H54 (cell line): ENCODE data around the gene PLBD2.

Experiments
- DNase-seq: peaks from one replicate; pipeline ENCODE4 v3.0.0; 2011; ENCODE audit warnings: low spot score, mixed read lengths; ENCODE audit not compliant: insufficient read length
- FAIRE-seq: peaks from 3 replicates; lab custom pipeline; 2011; peaks lifted over from hg19 to GRCh38; lab: Jason Lieb, UNC
- POLR2A ChIP-seq: IDR thresholded peaks from 2 replicates; pipeline ENCODE4 v1.6.1; 2011; ENCODE audit warnings: low read depth, mild to moderate bottlenecking, low read length

The PLBD2 gene

GRCh38 chr12:113388351-113388750 lies 30.0 kb downstream of the PLBD2 start:
- DNase-seq (no peak), FAIRE-seq (no peak)
- no peak for TF ChIP-seq POLR2A

GRCh38 chr12:113390064-113391043 lies 32.0 kb downstream of the PLBD2 start:
- TF ChIP-seq POLR2A = no peak
- DNase-seq (no peak), FAIRE-seq (no peak)

- no peak for TF ChIP-seq POLR2A
Measured at GRCh38 chr12:113391145-113391544, 32.8 kb downstream of the PLBD2 start.

GRCh38 chr12:113391650-113392337 lies 33.4 kb downstream of the PLBD2 start:
- no peak for TF ChIP-seq POLR2A
- FAIRE-seq = no peak
- DNase-seq = no peak

More at GRCh38 chr12:113391145-113391544, 32.8 kb downstream of the PLBD2 start:
- FAIRE-seq (no peak), DNase-seq (no peak)

- no peak for FAIRE-seq
- DNase-seq = no peak
- no peak for TF ChIP-seq POLR2A
Measured at GRCh38 chr12:113392520-113392919, 34.1 kb downstream of the PLBD2 start.

- FAIRE-seq (no peak), DNase-seq (no peak)
- TF ChIP-seq POLR2A = no peak
Measured at GRCh38 chr12:113392988-113393579, 34.7 kb downstream of the PLBD2 start.

GRCh38 chr12:113393749-113394148 lies 35.4 kb downstream of the PLBD2 start:
- no peak for TF ChIP-seq POLR2A
- FAIRE-seq = no peak

GRCh38 chr12:113395119-113395518 lies 36.7 kb downstream of the PLBD2 start:
- no peak for DNase-seq
- FAIRE-seq = no peak
- TF ChIP-seq POLR2A = no peak

More at GRCh38 chr12:113393749-113394148, 35.4 kb downstream of the PLBD2 start:
- no peak for DNase-seq

GRCh38 chr12:113396200-113396599 lies 37.8 kb downstream of the PLBD2 start:
- no peak for TF ChIP-seq POLR2A
- DNase-seq (no peak), FAIRE-seq (no peak)

GRCh38 chr12:113396828-113397496 lies 38.6 kb downstream of the PLBD2 start:
- TF ChIP-seq POLR2A = no peak
- FAIRE-seq (no peak), DNase-seq (no peak)

- FAIRE-seq (no peak), DNase-seq (no peak)
- no peak for TF ChIP-seq POLR2A
Measured at GRCh38 chr12:113397497-113398197, 39.3 kb downstream of the PLBD2 start.

- FAIRE-seq (no peak), DNase-seq (no peak)
- TF ChIP-seq POLR2A = no peak
Measured at GRCh38 chr12:113398346-113399290, 40.2 kb downstream of the PLBD2 start.

- FAIRE-seq (no peak), DNase-seq (no peak)
- TF ChIP-seq POLR2A = no peak
Measured at GRCh38 chr12:113399490-113399889, 41.1 kb downstream of the PLBD2 start.
